H1 (cell line): Measurements from ENCODE around the gene H2BK1. TPM values are rescaled to one million over a fixed set of nuclear protein-coding genes. Genes with fewer than 3 reads are reported as not detected.

Source experiments
- CTCF ChIA-PET: fragments of 300-600 bp; sonication (Branson Sonifier 250); formaldehyde crosslinking; loops from one replicate; lab custom pipeline; 2021; ENCODE audit not compliant: partially characterized antibody; lab: Charles Lee
- POLR2A ChIA-PET: fragments of 300-600 bp; sonication (Branson Sonifier 250); formaldehyde crosslinking; loops from one replicate; lab custom pipeline; 2021; ENCODE audit warnings: inconsistent platforms; ENCODE audit not compliant: partially characterized antibody; lab: Charles Lee
- DNase-seq, 2 experiments: peaks; one replicate each; pipeline versions ENCODE4 v3.0.0 to v3.0.0-alpha.2; 2010 to 2022; ENCODE audit warnings: low spot score in 2 of 2, low read depth in 1 of 2, mixed read lengths in 1 of 2
- FAIRE-seq: peaks from 2 replicates; lab custom pipeline; 2011; peaks lifted over from hg19 to GRCh38; lab: Jason Lieb, UNC
- H2AFZ ChIP-seq: 2 replicates; pipeline ENCODE4 v1.8.1; 2012; ENCODE audit warnings: low read length, inconsistent platforms
- H2AK5ac ChIP-seq: 2 replicates; pipeline ENCODE4 v1.6.1; 2013; ENCODE audit warnings: low read depth, low read length
- H2BK120ac ChIP-seq: replicated peaks from 2 replicates; pipeline ENCODE3; 2013; ENCODE audit warnings: low read depth, low read length, inconsistent platforms
- H2BK12ac ChIP-seq: 2 replicates; pipeline ENCODE4 v1.6.1; 2013; ENCODE audit warnings: low read depth, low read length
- H2BK15ac ChIP-seq: 2 replicates; pipeline ENCODE4 v1.6.1; 2013; ENCODE audit warnings: low read length
- H2BK20ac ChIP-seq: 2 replicates; pipeline ENCODE4 v1.6.1; 2013; ENCODE audit warnings: low read length
- H2BK5ac ChIP-seq: 2 replicates; pipeline ENCODE4 v1.6.1; 2013; ENCODE audit warnings: low read depth, low read length
- H3K14ac ChIP-seq: 2 replicates; pipeline ENCODE4 v1.6.1; 2013; ENCODE audit warnings: inconsistent platforms; ENCODE audit not compliant: insufficient read length
- H3K18ac ChIP-seq: 2 replicates; pipeline ENCODE4 v1.6.1; 2013; ENCODE audit warnings: low read length; ENCODE audit errors: extremely low read depth
- H3K23ac ChIP-seq: 2 replicates; pipeline ENCODE4 v1.6.1; 2013; ENCODE audit warnings: inconsistent platforms; ENCODE audit not compliant: insufficient read length
- H3K23me2 ChIP-seq: 2 replicates; pipeline ENCODE4 v1.6.1; 2013; ENCODE audit warnings: low read depth, low read length
- H3K27ac ChIP-seq: 2 replicates; pipeline ENCODE4 v1.6.1; 2011; ENCODE audit warnings: low read depth, low read length, inconsistent platforms
- H3K27me3 ChIP-seq, 4 experiments: replicated peaks in 1 of 4; 1 replicate in 1 of 4; 2 replicates in 3 of 4; pipeline versions ENCODE4 v1.6.1 to v1.8.1; 2011 to 2013; ENCODE audit warnings: low read length in 3 of 4, mild to moderate bottlenecking in 3 of 4, inconsistent platforms in 2 of 4, mixed read lengths in 2 of 4, moderate library complexity in 1 of 4; ENCODE audit not compliant: control insufficient read depth in 3 of 4, insufficient read depth in 3 of 4; ENCODE audit errors: extremely low read depth in 1 of 4
- H3K36me3 ChIP-seq, 4 experiments: 2 replicates each; pipeline versions ENCODE4 v1.6.1 to v1.8.1; 2011 to 2013; ENCODE audit warnings: mild to moderate bottlenecking in 4 of 4, low read length in 3 of 4, moderate library complexity in 2 of 4, control low read depth in 1 of 4, inconsistent platforms in 1 of 4; ENCODE audit not compliant: insufficient read depth in 4 of 4, control insufficient read depth in 2 of 4
- H3K4ac ChIP-seq: replicated peaks from 2 replicates; pipeline ENCODE3; 2013; ENCODE audit warnings: low read length, low read depth, mixed read lengths, inconsistent platforms; ENCODE audit not compliant: insufficient read length
- H3K4me1 ChIP-seq, 4 experiments: replicated peaks in 1 of 4; 1 replicate in 1 of 4; 2 replicates in 3 of 4; pipeline versions ENCODE4 v1.6.1 to v1.8.1; 2011 to 2013; ENCODE audit warnings: low read length in 3 of 4, inconsistent platforms in 2 of 4, mixed read lengths in 1 of 4; ENCODE audit not compliant: insufficient read depth in 4 of 4, control insufficient read depth in 3 of 4
- H3K4me2 ChIP-seq, 2 experiments: 2 replicates each; pipeline versions ENCODE4 v1.6.1 to v1.8.1; 2011 to 2013; ENCODE audit warnings: low read depth in 2 of 2, low read length in 2 of 2, control low read depth in 1 of 2, inconsistent platforms in 1 of 2, mild to moderate bottlenecking in 1 of 2; ENCODE audit not compliant: insufficient read depth in 1 of 2
- H3K4me3 ChIP-seq, 4 experiments: fragments of 200-600, 300-600 bp in 1 of 4; sonication (generic), shearing (Covaris generic), sonication (Bioruptor Twin) in 1 of 4; 2 replicates each; pipeline versions ENCODE4 v1.5.1 to v1.8.1; 2011 to 2016; ENCODE audit warnings: low read length in 4 of 4, low read depth in 3 of 4, control low read depth in 2 of 4, inconsistent platforms in 2 of 4, mild to moderate bottlenecking in 2 of 4, mixed read lengths in 1 of 4, moderate library complexity in 1 of 4; ENCODE audit not compliant: insufficient read depth in 2 of 4; ENCODE audit errors: extremely low read depth in 1 of 4
- H3K56ac ChIP-seq: replicated peaks from 2 replicates; pipeline ENCODE3; 2013; ENCODE audit warnings: low read depth, mild to moderate bottlenecking, mixed read lengths, low read length, inconsistent platforms; ENCODE audit not compliant: insufficient read length
- H3K79me1 ChIP-seq: 2 replicates; pipeline ENCODE4 v1.6.1; 2013; ENCODE audit warnings: low read depth, low read length, control low read depth
- H3K79me2 ChIP-seq, 2 experiments: 2 replicates each; pipeline versions ENCODE4 v1.6.1 to v1.8.1; 2012 to 2013; ENCODE audit warnings: low read length in 2 of 2, mild to moderate bottlenecking in 2 of 2, inconsistent platforms in 1 of 2; ENCODE audit not compliant: insufficient read depth in 2 of 2, control insufficient read depth in 1 of 2
- H3K9ac ChIP-seq, 4 experiments: replicated peaks in 1 of 4; 1 replicate in 1 of 4; 2 replicates in 3 of 4; pipeline versions ENCODE4 v1.6.1 to v1.8.1; 2011 to 2013; ENCODE audit warnings: low read depth in 3 of 4, low read length in 3 of 4, control low read depth in 2 of 4, mild to moderate bottlenecking in 2 of 4, moderate library complexity in 2 of 4, inconsistent platforms in 1 of 4; ENCODE audit errors: extremely low read depth in 1 of 4
- H3K9me3 ChIP-seq, 2 experiments: 2 replicates each; pipeline versions ENCODE4 v1.6.1 to v1.8.1; 2012 to 2013; ENCODE audit warnings: mild to moderate bottlenecking in 2 of 2, moderate library complexity in 2 of 2, control low read depth in 1 of 2, inconsistent platforms in 1 of 2, low read depth in 1 of 2, low read length in 1 of 2, mixed read lengths in 1 of 2; ENCODE audit not compliant: insufficient read depth in 2 of 2
- H4K20me1 ChIP-seq, 2 experiments: replicated peaks in 1 of 2; 2 replicates each; pipeline versions ENCODE3 to v1.8.1; 2011 to 2013; ENCODE audit warnings: inconsistent platforms in 2 of 2, low read length in 2 of 2, mild to moderate bottlenecking in 1 of 2; ENCODE audit not compliant: insufficient read depth in 2 of 2, control insufficient read depth in 1 of 2
- H4K5ac ChIP-seq: 2 replicates; pipeline ENCODE4 v1.6.1; 2013; ENCODE audit warnings: low read length, low read depth, mixed read lengths, inconsistent platforms; ENCODE audit not compliant: insufficient read length
- H4K8ac ChIP-seq: 2 replicates; pipeline ENCODE4 v1.8.0; 2013; ENCODE audit warnings: mild to moderate bottlenecking, moderate library complexity, low read length, inconsistent platforms; ENCODE audit not compliant: insufficient read depth; ENCODE audit errors: extremely low read depth
- H4K91ac ChIP-seq: replicated peaks from 2 replicates; pipeline ENCODE3; 2013; ENCODE audit warnings: low read length, mixed read lengths, inconsistent platforms; ENCODE audit not compliant: insufficient read length
- CBX8 ChIP-seq: fragments of 300-800, 300-1000 bp; sonication (generic); IDR thresholded peaks from 2 replicates; pipeline ENCODE4 v1.7.1; 2016; ENCODE audit warnings: low read depth, low read length, borderline replicate concordance
- CTCF ChIP-seq, 3 experiments: IDR thresholded peaks; 1 replicate in 2 of 3; 2 replicates in 1 of 3; pipeline versions ENCODE4 v1.5.1 to v1.6.1; 2011; ENCODE audit warnings: low read length in 3 of 3, mild to moderate bottlenecking in 3 of 3, inconsistent platforms in 2 of 3, low read depth in 1 of 3, moderate library complexity in 1 of 3; ENCODE audit not compliant: insufficient read depth in 1 of 3; ENCODE audit errors: control extremely low read depth in 1 of 3
- WGBS, 2 experiments: shearing (Covaris generic) in 1 of 2; methylation state at CpG; one replicate each; pipeline versions ENCODE4 v1.1.6 to v1.1.7; 2013 to 2015; ENCODE audit warnings: low lambda C conversion rate in 2 of 2, mixed read lengths in 2 of 2, inconsistent platforms in 1 of 2, low coverage in 1 of 2, missing lambda C conversion rate in 1 of 2; ENCODE audit not compliant: insufficient replicate concordance in 2 of 2, insufficient coverage in 1 of 2, insufficient read length in 1 of 2; ENCODE audit errors: extremely low coverage in 1 of 2, missing lambda C conversion rate in 1 of 2; 5-methylcytosine and 5-hydroxymethylcytosine counted together
- polyA plus RNA-seq, 7 experiments: library from polyadenylated mRNA; depleted of rRNA in 3 of 7; stranded (reverse) in 5 of 7; unstranded in 2 of 7; fragments of >200 nt in 5 of 7; fragments of 200-250 nt in 2 of 7; gene quantifications; 1 replicate in 5 of 7; 2 replicates in 1 of 7; 4 replicates in 1 of 7; pipeline versions ENCODE4 v1.2.1 to v1.2.3, GENCODE V29; 2011 to 2013; ENCODE audit warnings: missing spikeins in 2 of 7, mixed read lengths in 2 of 7
- total RNA-seq: library from RNA; stranded (reverse); fragmentation: NEBNext Ultra II Directional; extraction: Animal tissue kit (Norgen Biotek cat#: 25700); gene quantifications from 2 replicates; pipeline ENCODE4 v1.2.1, GENCODE V29; 2021

The H2BK1 gene
- total and polyA plus RNA-seq, 2 of the 8 experiments (the other 6 are each of a cell fraction or from before 2014, with no cell fraction given), result not detected

GRCh38 chr7:151223728-151224127 lies 13.4 kb upstream of the H2BK1 start:
- Histone ChIP-seq H2BK5ac (no peak overlapping the region), H3K9me3 (no peaks in the 10 kb centered on the region), H3K23ac (no peak overlapping the region), H3K23me2 (peaks cover 11% of the 10 kb centered on the region), H3K4ac (no peak overlapping the region), H3K79me1 (peaks cover 7% of the 10 kb centered on the region; the same call in 1 of the 2 replicates), H4K5ac (no peak overlapping the region), H3K4me2 (no peak overlapping the region), H3K9ac (no peak overlapping the region), H2BK12ac (no peak overlapping the region), H4K8ac (no peak overlapping the region), H2BK120ac (no peak overlapping the region), H2AFZ (no peak overlapping the region), H3K79me2 (peaks cover 0 to 18% of the 10 kb centered on the region in 2 experiments; a peak in 2 of 4 replicates), H3K18ac (no peak overlapping the region), H3K27me3 (no peaks in the 10 kb centered on the region), H2BK20ac (no peak overlapping the region), H3K56ac (no peak overlapping the region), H3K36me3 (peaks cover 22 to 56% (median 46%) of the 10 kb centered on the region in 4 experiments), H3K27ac (no peak overlapping the region), H4K20me1 (peaks cover 0 to 6% of the 10 kb centered on the region in 2 experiments), H2AK5ac (no peak overlapping the region), H3K4me3 (no peak overlapping the region), H3K4me1 (peaks cover 2 to 7% (median 6%) of the 10 kb centered on the region in 4 experiments; a peak in 5 of 7 replicates), H2BK15ac (no peak overlapping the region), H3K14ac (no peak overlapping the region), H4K91ac (no peak overlapping the region)
- 95% methylated on average over 13 of the region's 14 CpGs; no CpG with 5 or more reads in 1 of the 2 experiments for WGBS, 2 experiments
- no peak for DNase-seq
- FAIRE-seq, result no peak
- ChIA-PET CTCF (interaction anchor here (0.6 to 5.9 kb wide), 11 partner anchors 11 to 114 kb away, joined by 3 to 49 read pairs (median 4); no protein-coding TSS in a partner anchor), POLR2A (interaction anchor here (1.6 kb wide), 2 partner anchors 13 to 37 kb away, joined by 3 to 4 read pairs; partner anchors contain the start of gene H2BK1)
- TF ChIP-seq CTCF (IDR thresholded peaks at IDR 0.05; ENCODE audit: control extremely low read depth in 1 of 3, insufficient read depth in 1 of 3, low read depth in 1 of 3, low read length in 3 of 3), result peak in 1 of 3 experiments; percentile 14; a peak in 1 of 4 replicates
- no peak for TF ChIP-seq CBX8
